ENCODE results near the gene SEMA4A.

The SEMA4A gene

GRCh38 chr1:156136970-156137483 is 16.4 kb upstream of the SEMA4A start:
- DNase-seq, result no peak

GRCh38 chr1:156138458-156138867 is 14.9 kb upstream of the SEMA4A start:
- DNase-seq, result no peak

- DNase-seq, result peak; percentile 84
These were observed 12.3 kb upstream of the SEMA4A start for GRCh38 chr1:156140879-156141707.

GRCh38 chr1:156143765-156144489 is 9.5 kb upstream of the SEMA4A start:
- DNase-seq, result no peak

GRCh38 chr1:156144742-156145141 is 8.6 kb upstream of the SEMA4A start:
- DNase-seq, result no peak

- DNase-seq, result no peak
These were observed 7.8 kb upstream of the SEMA4A start for GRCh38 chr1:156145650-156146019.

GRCh38 chr1:156146020-156146768 is 7.2 kb upstream of the SEMA4A start:
- peak; percentile 85 for DNase-seq

- peak; percentile 36 for DNase-seq
These were observed 6.5 kb upstream of the SEMA4A start for GRCh38 chr1:156146769-156147405.

- no peak for DNase-seq
These were observed 5.2 kb upstream of the SEMA4A start for GRCh38 chr1:156148216-156148615.

- peak; percentile 58 for DNase-seq
These were observed 3.7 kb upstream of the SEMA4A start for GRCh38 chr1:156149374-156150332.

- DNase-seq, result no peak
These were observed 2.9 kb upstream of the SEMA4A start for GRCh38 chr1:156150333-156151011.

- DNase-seq, result no peak
These were observed 2.2 kb upstream of the SEMA4A start for GRCh38 chr1:156151093-156151688.

- no peak for DNase-seq
These were observed 757 bp upstream of the SEMA4A start for GRCh38 chr1:156152628-156153027.

- DNase-seq, result no peak
These were observed 948 bp downstream of the SEMA4A start for GRCh38 chr1:156154317-156154749.

GRCh38 chr1:156155756-156156510 is 2.5 kb downstream of the SEMA4A start:
- DNase-seq, result no peak

GRCh38 chr1:156157506-156157905 is 4.1 kb downstream of the SEMA4A start:
- DNase-seq, result no peak

GRCh38 chr1:156157966-156158365 is 4.6 kb downstream of the SEMA4A start:
- DNase-seq, result no peak

- DNase-seq, result no peak
These were observed 6.8 kb downstream of the SEMA4A start for GRCh38 chr1:156160000-156160742.

- peak; percentile 94 for DNase-seq
These were observed 7.4 kb downstream of the SEMA4A start for GRCh38 chr1:156160743-156161171.
